ENCODE data around the gene CAMKK2. TPM values are rescaled to one million over a fixed set of nuclear protein-coding genes. Genes with fewer than 3 reads are reported as not detected.

The CAMKK2 gene
- total and polyA plus RNA-seq, 2 donors (not counting 1 experiment from before 2014, with no cell fraction given) = 19.3 to 26.4 TPM

DNA sequence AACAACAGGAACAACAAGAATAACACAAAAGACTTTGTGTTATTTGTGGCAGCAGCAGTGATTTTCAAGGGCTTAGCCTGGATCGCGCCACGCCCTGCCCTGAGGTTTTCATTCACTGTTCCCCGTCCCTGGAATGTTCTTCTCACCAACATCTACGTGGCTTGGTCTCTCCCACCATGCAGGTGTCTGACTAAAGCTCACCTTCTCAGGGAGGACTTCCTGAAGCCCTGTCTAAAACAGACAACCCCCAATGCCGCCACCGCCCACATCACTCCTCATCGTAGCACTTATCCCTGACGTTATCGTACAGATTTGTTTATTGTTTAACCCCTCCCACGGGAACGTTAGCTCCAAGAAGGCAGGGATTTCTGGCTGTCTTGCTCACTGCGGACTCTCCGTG lies 46.1 kb downstream of the CAMKK2 start:
- no peaks in the 10 kb centered on the region for H3K79me2 ChIP-seq (ENCODE audit: control insufficient read depth, insufficient read depth, low read length)
- no peak overlapping the region for H3K9ac ChIP-seq (ENCODE audit: insufficient read depth, low read length)
- H3K36me3 ChIP-seq (ENCODE audit: control insufficient read depth, insufficient read depth, low read length) = peaks cover 19% of the 10 kb centered on the region
- H2AFZ ChIP-seq (ENCODE audit: low read length) = no peak overlapping the region
- no peak overlapping the region for H3K4me3 ChIP-seq (replicated peaks in 1 of 4; ENCODE audit: control extremely low read depth in 1 of 4, insufficient read depth in 1 of 4, low read depth in 3 of 4, low read length in 4 of 4)
- TF ChIP-seq EZH2 (IDR thresholded peaks at IDR 0.05; ENCODE audit: low read length, missing control alignments) = no peak
- TF ChIP-seq, protein P1, sequence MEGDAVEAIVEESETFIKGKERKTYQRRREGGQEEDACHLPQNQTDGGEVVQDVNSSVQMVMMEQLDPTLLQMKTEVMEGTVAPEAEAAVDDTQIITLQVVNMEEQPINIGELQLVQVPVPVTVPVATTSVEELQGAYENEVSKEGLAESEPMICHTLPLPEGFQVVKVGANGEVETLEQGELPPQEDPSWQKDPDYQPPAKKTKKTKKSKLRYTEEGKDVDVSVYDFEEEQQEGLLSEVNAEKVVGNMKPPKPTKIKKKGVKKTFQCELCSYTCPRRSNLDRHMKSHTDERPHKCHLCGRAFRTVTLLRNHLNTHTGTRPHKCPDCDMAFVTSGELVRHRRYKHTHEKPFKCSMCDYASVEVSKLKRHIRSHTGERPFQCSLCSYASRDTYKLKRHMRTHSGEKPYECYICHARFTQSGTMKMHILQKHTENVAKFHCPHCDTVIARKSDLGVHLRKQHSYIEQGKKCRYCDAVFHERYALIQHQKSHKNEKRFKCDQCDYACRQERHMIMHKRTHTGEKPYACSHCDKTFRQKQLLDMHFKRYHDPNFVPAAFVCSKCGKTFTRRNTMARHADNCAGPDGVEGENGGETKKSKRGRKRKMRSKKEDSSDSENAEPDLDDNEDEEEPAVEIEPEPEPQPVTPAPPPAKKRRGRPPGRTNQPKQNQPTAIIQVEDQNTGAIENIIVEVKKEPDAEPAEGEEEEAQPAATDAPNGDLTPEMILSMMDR (conservative IDR thresholded peaks at IDR 0.05 in 1 of 2, IDR thresholded peaks at IDR 0.05 in 1 of 2; ENCODE audit: low read depth in 1 of 2, low read length in 2 of 2) = no peak
- no peaks in the 10 kb centered on the region for H3K4me1 ChIP-seq (ENCODE audit: control insufficient read depth, extremely low read depth, insufficient read depth, low read length)
- no peak for DNase-seq (ENCODE audit: low read depth in 2 of 2)
- H3K27ac ChIP-seq (ENCODE audit: insufficient read depth, low read length) = no peak overlapping the region
- no peaks in the 10 kb centered on the region for H4K20me1 ChIP-seq (ENCODE audit: control insufficient read depth, extremely low read depth, insufficient read depth, low read length)
- H3K9me3 ChIP-seq (ENCODE audit: control insufficient read depth, insufficient read depth, low read depth, low read length) = no peaks in the 10 kb centered on the region
- no peaks in the 10 kb centered on the region for H3K27me3 ChIP-seq (ENCODE audit: control insufficient read depth, insufficient read depth, low read length)
- H3K4me2 ChIP-seq (ENCODE audit: extremely low read depth, insufficient read depth, low read length) = no peak overlapping the region

DNA sequence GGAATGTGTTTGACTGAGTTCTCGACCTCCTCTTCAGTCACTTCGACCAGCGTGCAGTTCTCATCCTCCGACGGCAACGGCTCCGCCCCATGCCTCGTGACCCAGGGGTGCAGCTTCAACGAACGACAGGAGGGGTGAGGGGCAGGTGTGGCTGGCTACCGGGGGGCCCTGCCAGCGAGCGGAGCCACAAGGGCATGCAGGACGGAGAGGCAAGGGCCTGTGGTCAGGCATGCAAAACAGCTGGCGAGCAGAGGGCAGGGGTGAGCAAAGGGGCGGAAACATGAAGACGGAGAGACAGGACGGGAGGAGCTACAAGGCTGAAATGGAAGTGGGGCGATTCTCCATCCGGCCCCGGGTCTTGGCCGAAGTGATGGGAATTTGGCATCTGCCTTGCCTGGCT lies 47.9 kb downstream of the CAMKK2 start:
- DNase-seq (ENCODE audit: low read depth in 2 of 2) = no peak
- peaks cover 20% of the 10 kb centered on the region for H3K36me3 ChIP-seq (ENCODE audit: control insufficient read depth, insufficient read depth, low read length)

DNA sequence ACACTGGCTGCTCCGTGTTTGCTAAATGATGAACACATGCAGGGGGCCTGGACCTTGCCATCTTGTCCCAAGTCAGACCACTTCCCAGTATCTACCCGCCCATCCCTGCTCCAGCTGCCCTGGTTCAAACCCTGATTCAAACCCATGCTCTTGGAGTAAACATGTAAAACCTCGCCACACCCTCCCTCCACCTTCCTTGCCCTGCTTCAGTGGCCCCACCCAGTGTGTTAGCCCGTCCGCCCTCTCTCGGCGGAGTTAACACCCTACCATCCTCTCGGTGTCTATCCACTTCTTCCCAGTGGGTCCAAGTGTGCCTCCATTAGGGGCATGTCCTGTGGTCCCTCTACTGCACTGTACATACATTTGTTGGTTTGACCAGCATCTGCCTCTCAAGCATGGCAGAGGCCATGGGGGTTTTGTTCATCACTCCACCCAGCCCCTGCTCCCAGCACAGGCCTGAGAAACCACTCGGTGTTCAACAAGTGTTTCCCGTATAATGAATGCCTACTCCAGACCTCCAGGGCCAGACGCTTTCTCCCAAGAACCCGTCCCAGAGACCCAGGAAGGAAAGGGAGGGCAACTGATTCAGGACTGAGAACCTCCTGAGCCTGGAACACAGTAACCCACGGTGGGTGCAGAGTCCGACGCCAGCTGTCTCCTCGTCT lies 49.5 kb downstream of the CAMKK2 start:
- Histone ChIP-seq H2AFZ (ENCODE audit: low read length) (no peak overlapping the region), H3K27ac (ENCODE audit: insufficient read depth, low read length) (no peak overlapping the region), H4K20me1 (ENCODE audit: control insufficient read depth, extremely low read depth, insufficient read depth, low read length) (no peaks in the 10 kb centered on the region), H3K4me1 (ENCODE audit: control insufficient read depth, extremely low read depth, insufficient read depth, low read length) (no peaks in the 10 kb centered on the region), H3K9ac (ENCODE audit: insufficient read depth, low read length) (no peak overlapping the region), H3K4me2 (ENCODE audit: extremely low read depth, insufficient read depth, low read length) (no peak overlapping the region), H3K4me3 (replicated peaks in 1 of 4; ENCODE audit: control extremely low read depth in 1 of 4, insufficient read depth in 1 of 4, low read depth in 3 of 4, low read length in 4 of 4) (no peak overlapping the region), H3K36me3 (ENCODE audit: control insufficient read depth, insufficient read depth, low read length) (peaks cover 19% of the 10 kb centered on the region), H3K27me3 (ENCODE audit: control insufficient read depth, insufficient read depth, low read length) (no peaks in the 10 kb centered on the region), H3K79me2 (ENCODE audit: control insufficient read depth, insufficient read depth, low read length) (no peaks in the 10 kb centered on the region), H3K9me3 (ENCODE audit: control insufficient read depth, insufficient read depth, low read depth, low read length) (no peaks in the 10 kb centered on the region)
- DNase-seq (ENCODE audit: low read depth in 2 of 2) = no peak
- TF ChIP-seq EZH2 (IDR thresholded peaks at IDR 0.05; ENCODE audit: low read length, missing control alignments) = no peak
- TF ChIP-seq, protein P1 (conservative IDR thresholded peaks at IDR 0.05 in 1 of 2, IDR thresholded peaks at IDR 0.05 in 1 of 2; ENCODE audit: low read depth in 1 of 2, low read length in 2 of 2) = no peak

More for the DNA sequence above, 47.9 kb downstream of the CAMKK2 start:
- no peaks in the 10 kb centered on the region for H4K20me1 ChIP-seq (ENCODE audit: control insufficient read depth, extremely low read depth, insufficient read depth, low read length)
- TF ChIP-seq EZH2 (IDR thresholded peaks at IDR 0.05; ENCODE audit: low read length, missing control alignments) = no peak
- TF ChIP-seq, protein P1 (conservative IDR thresholded peaks at IDR 0.05 in 1 of 2, IDR thresholded peaks at IDR 0.05 in 1 of 2; ENCODE audit: low read depth in 1 of 2, low read length in 2 of 2) = no peak
- no peak overlapping the region for H3K4me2 ChIP-seq (ENCODE audit: extremely low read depth, insufficient read depth, low read length)
- no peak overlapping the region for H3K27ac ChIP-seq (ENCODE audit: insufficient read depth, low read length)
- no peaks in the 10 kb centered on the region for H3K79me2 ChIP-seq (ENCODE audit: control insufficient read depth, insufficient read depth, low read length)
- H2AFZ ChIP-seq (ENCODE audit: low read length) = no peak overlapping the region
- H3K27me3 ChIP-seq (ENCODE audit: control insufficient read depth, insufficient read depth, low read length) = no peaks in the 10 kb centered on the region
- H3K9ac ChIP-seq (ENCODE audit: insufficient read depth, low read length) = no peak overlapping the region
- H3K4me3 ChIP-seq (replicated peaks in 1 of 4; ENCODE audit: control extremely low read depth in 1 of 4, insufficient read depth in 1 of 4, low read depth in 3 of 4, low read length in 4 of 4) = no peak overlapping the region
- no peaks in the 10 kb centered on the region for H3K9me3 ChIP-seq (ENCODE audit: control insufficient read depth, insufficient read depth, low read depth, low read length)
- H3K4me1 ChIP-seq (ENCODE audit: control insufficient read depth, extremely low read depth, insufficient read depth, low read length) = no peaks in the 10 kb centered on the region

All from fibroblast of lung (primary cell).